HEK293T (cell line): Measurements from ENCODE around the gene SPDL1.

Experiments used
- BHLHE40 ChIP-seq: fragments of 450-650 bp; IDR thresholded peaks from 2 replicates; pipeline ENCODE4 v1.6.1; 2016; ENCODE audit warnings: mild to moderate bottlenecking, moderate library complexity, borderline replicate concordance
- CTBP1 ChIP-seq: fragments of 450-650 bp; IDR thresholded peaks from 2 replicates; pipeline ENCODE4 v1.6.1; 2016; ENCODE audit warnings: borderline replicate concordance
- ELF4 ChIP-seq: fragments of 450-650 bp; IDR thresholded peaks from 2 replicates; pipeline ENCODE4 v1.6.1; 2017; ENCODE audit warnings: antibody characterized with exemption
- FOXA1 ChIP-seq: fragments of 450-650 bp; IDR thresholded peaks from 2 replicates; pipeline ENCODE4 v1.6.1; 2016; ENCODE audit warnings: mild to moderate bottlenecking
- FOXK2 ChIP-seq: fragments of 450-650 bp; IDR thresholded peaks from 2 replicates; pipeline ENCODE4 v1.6.1; 2016; ENCODE audit warnings: mild to moderate bottlenecking
- FOXM1 ChIP-seq: fragments of 450-650 bp; IDR thresholded peaks from 2 replicates; pipeline ENCODE4 v1.6.1; 2017; ENCODE audit warnings: mild to moderate bottlenecking, borderline replicate concordance
- HDGF ChIP-seq: fragments of 450-650 bp; IDR thresholded peaks from 2 replicates; pipeline ENCODE4 v1.6.1; 2017; ENCODE audit warnings: antibody characterized with exemption, borderline replicate concordance
- L3MBTL2 ChIP-seq: fragments of 450-650 bp; conservative IDR thresholded peaks from 2 replicates; pipeline ENCODE4 v1.6.1; 2016; ENCODE audit warnings: mild to moderate bottlenecking
- LEF1 ChIP-seq: fragments of 450-650 bp; IDR thresholded peaks from 2 replicates; pipeline ENCODE4 v1.6.1; 2017; ENCODE audit warnings: mild to moderate bottlenecking, borderline replicate concordance
- SP1 ChIP-seq: fragments of 450-650 bp; IDR thresholded peaks from 2 replicates; pipeline ENCODE4 v1.6.1; 2017
- SUZ12 ChIP-seq: fragments of 450-650 bp; IDR thresholded peaks from 2 replicates; pipeline ENCODE4 v1.6.1; 2016; ENCODE audit warnings: mild to moderate bottlenecking
- TF ChIP-seq, protein P1 (sequence below): fragments of 450-650 bp; IDR thresholded peaks from 2 replicates; pipeline ENCODE4 v1.6.1; 2016

- TF ChIP-seq SP1 (no peak), CTBP1 (no peak), SUZ12 (no peak), FOXM1 (no peak), FOXA1 (no peak), L3MBTL2 (no peak), HDGF (no peak), BHLHE40 (no peak), LEF1 (no peak), FOXK2 (no peak), ELF4 (no peak)
- TF ChIP-seq, protein P1, sequence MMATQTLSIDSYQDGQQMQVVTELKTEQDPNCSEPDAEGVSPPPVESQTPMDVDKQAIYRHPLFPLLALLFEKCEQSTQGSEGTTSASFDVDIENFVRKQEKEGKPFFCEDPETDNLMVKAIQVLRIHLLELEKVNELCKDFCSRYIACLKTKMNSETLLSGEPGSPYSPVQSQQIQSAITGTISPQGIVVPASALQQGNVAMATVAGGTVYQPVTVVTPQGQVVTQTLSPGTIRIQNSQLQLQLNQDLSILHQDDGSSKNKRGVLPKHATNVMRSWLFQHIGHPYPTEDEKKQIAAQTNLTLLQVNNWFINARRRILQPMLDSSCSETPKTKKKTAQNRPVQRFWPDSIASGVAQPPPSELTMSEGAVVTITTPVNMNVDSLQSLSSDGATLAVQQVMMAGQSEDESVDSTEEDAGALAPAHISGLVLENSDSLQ, result no peak
These were observed 49.2 kb upstream of the SPDL1 start for GRCh38 chr5:169534311-169534880.
